Gastrocnemius medialis (tissue), 4 donors: Measurements from ENCODE around the gene CAMK2D. TPM values are rescaled to one million over a fixed set of nuclear protein-coding genes. Genes with fewer than 3 reads are reported as not detected.

Experiments used
- ATAC-seq, 2 donors: fragments of 150-250 bp; one replicate each; pipeline ENCODE4 v1.9.1; 2016
- DNase-seq, 2 donors: peaks; one replicate each; pipeline ENCODE4 v3.0.0-alpha.2; 2019
- H3K27ac ChIP-seq, 4 donors: fragments of 200-600 bp; sonication (generic); 1 replicate in 1 of 4; 2 replicates in 3 of 4; pipeline ENCODE4 v1.5.1; 2016 to 2018; ENCODE audit warnings: mild to moderate bottlenecking in 2 of 4, moderate library complexity in 1 of 4
- H3K27me3 ChIP-seq, 3 donors: fragments of 200-600 bp; sonication (generic) in 2 of 3; 1 replicate in 1 of 3; 2 replicates in 2 of 3; pipeline versions ENCODE4 v1.5.1 to v1.6.0; 2016 to 2019; ENCODE audit warnings: mild to moderate bottlenecking in 1 of 3, moderate library complexity in 1 of 3
- H3K36me3 ChIP-seq, 2 donors: fragments of 200-600 bp; sonication (generic) in 1 of 2; one replicate each; pipeline ENCODE4 v1.5.1; 2017 to 2018
- H3K4me1 ChIP-seq, 2 donors: fragments of 200-600 bp; sonication (generic) in 1 of 2; one replicate each; pipeline ENCODE4 v1.5.1; 2016 to 2017; ENCODE audit warnings: mild to moderate bottlenecking in 2 of 2
- H3K4me3 ChIP-seq, 4 donors: fragments of 200-600 bp; sonication (generic) in 3 of 4; 1 replicate in 1 of 4; 2 replicates in 3 of 4; pipeline ENCODE4 v1.5.1; 2016 to 2019; ENCODE audit warnings: mild to moderate bottlenecking in 2 of 4
- H3K9me3 ChIP-seq, 3 donors: fragments of 200-600 bp; sonication (generic) in 2 of 3; 1 replicate in 1 of 3; 2 replicates in 2 of 3; pipeline ENCODE4 v1.5.1; 2016 to 2019
- POLR2A ChIP-seq, 2 donors: fragments of 450-650 bp; IDR thresholded peaks; one replicate each; pipeline ENCODE4 v1.6.1; 2017; ENCODE audit warnings: antibody characterized with exemption in 2 of 2, mild to moderate bottlenecking in 2 of 2, moderate library complexity in 2 of 2
- in situ Hi-C, 4 donors: fragments of 200-750 bp; cut with MboI; loops; one replicate each; pipeline versions ENCODE4 v1.15.0 to v1.8.0; 2017; ENCODE audit warnings: low sequenced_read_pairs in 4 of 4
- intact Hi-C: fragments of 100-400 bp; cut with DNase I; formaldehyde crosslinking; loops from one replicate; pipeline ENCODE4 v1.15.1; 2023; ENCODE audit warnings: low total_unique reads
- total RNA-seq, 4 donors: library from RNA; depleted of rRNA; stranded (reverse); fragments of >200 nt; gene quantifications; one replicate each; pipeline versions ENCODE4 v1.1.0 to v1.2.3, GENCODE V29; 2016
- TF ChIP-seq, protein P1 (sequence below), 5 experiments: fragments of 450-650 bp in 3 of 5; fragments of 200-600 bp in 2 of 5; sonication (generic) in 2 of 5; IDR thresholded peaks in 4 of 5; conservative IDR thresholded peaks in 1 of 5; 1 replicate in 4 of 5; 2 replicates in 1 of 5; pipeline ENCODE4 v1.5.1; 2016 to 2019; ENCODE audit warnings: antibody characterized with exemption in 5 of 5, mild to moderate bottlenecking in 3 of 5, moderate library complexity in 3 of 5

The CAMK2D gene
- total RNA-seq, 4 donors from 2014 or later, result 73.2 to 149 (median 119) TPM

DNA sequence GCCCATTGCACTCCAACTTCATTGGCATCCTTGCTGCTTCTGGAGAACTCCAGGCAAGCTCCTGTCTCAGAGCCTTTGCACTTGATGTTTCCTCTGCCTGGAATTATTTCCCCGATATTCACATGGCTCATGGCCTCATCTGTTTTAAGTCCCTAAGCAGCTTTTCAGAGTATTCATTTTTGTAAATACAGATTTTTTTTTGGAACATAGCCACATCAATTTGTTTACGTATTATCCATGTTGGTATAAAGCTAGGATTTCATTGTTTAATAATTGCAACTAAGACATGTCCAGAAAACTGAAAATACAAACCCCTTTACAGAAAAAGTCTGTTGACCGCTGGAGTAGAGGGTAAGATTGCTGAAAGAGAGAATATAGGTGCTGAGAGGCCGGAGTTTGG lies 142.0 kb downstream of the CAMK2D start:
- Histone ChIP-seq H3K27me3 (no peaks in the 10 kb centered on the region), H3K27ac (peak overlapping the region in 2 of 4 donors; percentile 10 to 23), H3K4me1 (peaks cover 36 to 41% of the 10 kb centered on the region in 2 donors), H3K4me3 (no peak overlapping the region), H3K36me3 (peaks cover 0 to 4% of the 10 kb centered on the region in 2 donors), H3K9me3 (no peaks in the 10 kb centered on the region)
- TF ChIP-seq POLR2A (IDR thresholded peaks at IDR 0.05), result no peak
- TF ChIP-seq, protein P1, sequence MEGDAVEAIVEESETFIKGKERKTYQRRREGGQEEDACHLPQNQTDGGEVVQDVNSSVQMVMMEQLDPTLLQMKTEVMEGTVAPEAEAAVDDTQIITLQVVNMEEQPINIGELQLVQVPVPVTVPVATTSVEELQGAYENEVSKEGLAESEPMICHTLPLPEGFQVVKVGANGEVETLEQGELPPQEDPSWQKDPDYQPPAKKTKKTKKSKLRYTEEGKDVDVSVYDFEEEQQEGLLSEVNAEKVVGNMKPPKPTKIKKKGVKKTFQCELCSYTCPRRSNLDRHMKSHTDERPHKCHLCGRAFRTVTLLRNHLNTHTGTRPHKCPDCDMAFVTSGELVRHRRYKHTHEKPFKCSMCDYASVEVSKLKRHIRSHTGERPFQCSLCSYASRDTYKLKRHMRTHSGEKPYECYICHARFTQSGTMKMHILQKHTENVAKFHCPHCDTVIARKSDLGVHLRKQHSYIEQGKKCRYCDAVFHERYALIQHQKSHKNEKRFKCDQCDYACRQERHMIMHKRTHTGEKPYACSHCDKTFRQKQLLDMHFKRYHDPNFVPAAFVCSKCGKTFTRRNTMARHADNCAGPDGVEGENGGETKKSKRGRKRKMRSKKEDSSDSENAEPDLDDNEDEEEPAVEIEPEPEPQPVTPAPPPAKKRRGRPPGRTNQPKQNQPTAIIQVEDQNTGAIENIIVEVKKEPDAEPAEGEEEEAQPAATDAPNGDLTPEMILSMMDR (IDR thresholded peaks at IDR 0.05 in 4 of 5, conservative IDR thresholded peaks at IDR 0.05 in 1 of 5), result no peak
- intact Hi-C loops, result no loop called here
- DNase-seq, result no peak
- in situ Hi-C loops, result no loop called here
- no peak for ATAC-seq

DNA sequence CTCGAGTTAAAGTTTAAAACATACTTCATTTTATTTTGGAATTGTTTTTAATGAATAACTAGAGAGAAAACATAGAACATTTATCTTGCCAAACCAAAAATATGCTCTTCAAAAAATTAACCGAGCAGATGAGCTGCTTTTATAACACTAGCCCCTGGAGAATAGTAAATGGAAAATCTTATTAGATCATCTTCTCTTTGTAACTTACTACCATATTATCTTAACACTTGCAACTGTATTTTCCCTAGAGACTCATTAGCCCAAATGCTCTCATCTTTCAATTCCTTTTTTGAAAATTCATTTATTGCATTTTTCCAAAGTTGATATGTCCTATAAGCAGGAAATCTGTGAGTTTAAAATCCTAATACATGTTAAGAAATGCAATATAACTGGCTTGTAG lies 143.3 kb downstream of the CAMK2D start:
- ATAC-seq (no peak), DNase-seq (no peak)
- Histone ChIP-seq H3K27me3 (no peaks in the 10 kb centered on the region), H3K4me1 (peaks cover 46 to 48% of the 10 kb centered on the region in 2 donors), H3K27ac (peak overlapping the region in 3 of 4 donors; percentile 60 to 69 (median 62)), H3K9me3 (no peaks in the 10 kb centered on the region), H3K4me3 (no peak overlapping the region), H3K36me3 (no peaks in the 10 kb centered on the region)
- in situ Hi-C loops (no loop called here), intact Hi-C loops (no loop called here)
- TF ChIP-seq, protein P1 (IDR thresholded peaks at IDR 0.05 in 4 of 5, conservative IDR thresholded peaks at IDR 0.05 in 1 of 5), result no peak
- TF ChIP-seq POLR2A (IDR thresholded peaks at IDR 0.05), result no peak

DNA sequence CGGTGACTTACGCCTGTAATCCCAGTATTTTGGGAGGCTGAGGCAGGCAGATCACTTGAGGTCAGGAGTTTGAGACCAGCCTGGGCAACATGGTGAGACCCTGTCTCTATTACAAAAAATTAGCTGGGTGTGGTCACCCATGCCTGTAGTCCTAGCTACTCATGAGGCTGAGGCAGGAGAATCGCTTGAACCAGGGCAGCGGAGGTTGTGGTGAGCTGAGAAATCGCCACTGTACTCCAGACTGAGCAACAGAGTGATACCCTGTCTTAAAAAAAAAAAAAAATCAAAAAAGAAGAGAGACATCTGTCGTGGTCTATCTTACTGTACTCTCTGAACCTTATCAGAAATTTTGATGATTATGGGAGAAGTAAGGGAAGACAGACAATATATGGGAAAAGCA lies 144.3 kb downstream of the CAMK2D start:
- intact Hi-C loops, result no loop called here
- peak overlapping the region; percentile 52 to 69 (median 61) for H3K27ac ChIP-seq
- peaks cover 56 to 58% of the 10 kb centered on the region in 2 donors for H3K4me1 ChIP-seq
- no peaks in the 10 kb centered on the region for H3K36me3 ChIP-seq
- no peak for ATAC-seq
- no peak for TF ChIP-seq POLR2A (IDR thresholded peaks at IDR 0.05)
- TF ChIP-seq, protein P1 (IDR thresholded peaks at IDR 0.05 in 4 of 5, conservative IDR thresholded peaks at IDR 0.05 in 1 of 5), result no peak
- no peak for DNase-seq
- no peak overlapping the region for H3K4me3 ChIP-seq
- no peaks in the 10 kb centered on the region for H3K27me3 ChIP-seq
- in situ Hi-C loops, result no loop called here
- H3K9me3 ChIP-seq, result no peaks in the 10 kb centered on the region

DNA sequence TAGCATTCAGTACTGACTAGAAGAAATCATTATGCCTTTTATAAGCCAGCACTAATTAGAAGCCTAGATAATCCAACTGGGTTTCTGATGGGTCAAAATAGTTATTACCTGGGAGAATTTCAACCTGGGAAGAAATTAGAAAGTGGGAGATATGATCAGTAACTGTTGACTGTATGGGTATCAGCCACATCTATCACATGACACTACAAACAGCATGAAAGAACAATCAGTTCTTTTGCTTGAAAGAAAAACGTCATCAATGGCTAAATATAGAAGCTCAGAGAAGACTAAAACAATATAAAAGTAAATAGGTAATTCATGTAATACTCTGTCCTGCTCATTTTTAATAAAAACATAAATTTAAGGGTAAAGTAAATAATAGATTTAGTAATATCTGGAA lies 145.1 kb downstream of the CAMK2D start:
- peak; percentile 68 to 70 for ATAC-seq

More for the DNA sequence above, 145.1 kb downstream of the CAMK2D start:
- no peak for DNase-seq
- no peaks in the 10 kb centered on the region for H3K36me3 ChIP-seq
- no peaks in the 10 kb centered on the region for H3K27me3 ChIP-seq
- H3K9me3 ChIP-seq, result no peaks in the 10 kb centered on the region
- no peak for TF ChIP-seq POLR2A (IDR thresholded peaks at IDR 0.05)
- TF ChIP-seq, protein P1 (IDR thresholded peaks at IDR 0.05 in 4 of 5, conservative IDR thresholded peaks at IDR 0.05 in 1 of 5), result no peak
- peak overlapping the region; percentile 52 to 69 (median 61) for H3K27ac ChIP-seq
- no peak overlapping the region for H3K4me3 ChIP-seq
- intact Hi-C loops, result no loop called here
- in situ Hi-C loops, result no loop called here
- peaks cover 60 to 61% of the 10 kb centered on the region in 2 donors for H3K4me1 ChIP-seq
